ENCODE measurements around the gene PET117. TPM values are rescaled to one million over a fixed set of nuclear protein-coding genes. Genes with fewer than 3 reads are reported as not detected.
A peak's percentile ranks its signal among the peaks of the same experiment; 100 is the strongest.

The PET117 gene
- total RNA-seq, 1 donor from 2014 or later = 18.5 TPM

- Mint-ChIP-seq H3K9me3 (ENCODE audit: low read depth) (no peaks in the 10 kb centered on the region), H3K27me3 (no peaks in the 10 kb centered on the region), H3K36me3 (ENCODE audit: insufficient read depth) (peaks cover 23% of the 10 kb centered on the region), H3K4me3 (ENCODE audit: low read depth) (no peak overlapping the region), H3K4me1 (ENCODE audit: low read depth) (peaks cover 26% of the 10 kb centered on the region), H3K27ac (peak overlapping the region; percentile 94)
- DNase-seq (ENCODE audit: low spot score, unreplicated experiment) = no peak
- no peak for TF ChIP-seq CTCF (IDR thresholded peaks at IDR 0.05; ENCODE audit: unreplicated experiment)
Measured at GRCh38 chr20:18165553-18165952, 27.9 kb downstream of the PET117 start.

- no peak for DNase-seq (ENCODE audit: low spot score, unreplicated experiment)
Measured at GRCh38 chr20:18166241-18166881, 28.7 kb downstream of the PET117 start.

GRCh38 chr20:18166950-18167349 lies 29.3 kb downstream of the PET117 start:
- H3K4me1 Mint-ChIP-seq (ENCODE audit: low read depth) = peaks cover 26% of the 10 kb centered on the region
- peaks cover 32% of the 10 kb centered on the region for H3K36me3 Mint-ChIP-seq (ENCODE audit: insufficient read depth)
- no peak overlapping the region for H3K27ac Mint-ChIP-seq
- TF ChIP-seq CTCF (IDR thresholded peaks at IDR 0.05; ENCODE audit: unreplicated experiment) = no peak
- no peak overlapping the region for H3K4me3 Mint-ChIP-seq (ENCODE audit: low read depth)
- H3K27me3 Mint-ChIP-seq = no peaks in the 10 kb centered on the region
- H3K9me3 Mint-ChIP-seq (ENCODE audit: low read depth) = peaks cover 2% of the 10 kb centered on the region
- no peak for DNase-seq (ENCODE audit: low spot score, unreplicated experiment)

More at GRCh38 chr20:18166241-18166881, 28.7 kb downstream of the PET117 start:
- no peak for TF ChIP-seq CTCF (IDR thresholded peaks at IDR 0.05; ENCODE audit: unreplicated experiment)
- Mint-ChIP-seq H3K27me3 (no peaks in the 10 kb centered on the region), H3K9me3 (ENCODE audit: low read depth) (peaks cover 2% of the 10 kb centered on the region), H3K27ac (peak overlapping the region; percentile 28), H3K4me1 (ENCODE audit: low read depth) (peaks cover 26% of the 10 kb centered on the region), H3K4me3 (ENCODE audit: low read depth) (no peak overlapping the region), H3K36me3 (ENCODE audit: insufficient read depth) (peaks cover 30% of the 10 kb centered on the region)

- Mint-ChIP-seq H3K9me3 (ENCODE audit: low read depth) (peaks cover 2% of the 10 kb centered on the region), H3K27me3 (no peaks in the 10 kb centered on the region)
Measured at GRCh38 chr20:18172379-18172778, 34.7 kb downstream of the PET117 start.

More at GRCh38 chr20:18172379-18172778, 34.7 kb downstream of the PET117 start:
- H3K4me3 Mint-ChIP-seq (ENCODE audit: low read depth) = no peak overlapping the region
- H3K4me1 Mint-ChIP-seq (ENCODE audit: low read depth) = peaks cover 4% of the 10 kb centered on the region
- TF ChIP-seq CTCF (IDR thresholded peaks at IDR 0.05; ENCODE audit: unreplicated experiment) = no peak
- H3K27ac Mint-ChIP-seq = peak overlapping the region; percentile 10
- H3K36me3 Mint-ChIP-seq (ENCODE audit: insufficient read depth) = peaks cover 33% of the 10 kb centered on the region
- no peak for DNase-seq (ENCODE audit: low spot score, unreplicated experiment)
